Measurements from ENCODE around the gene MORF4L1.
"Not testable (repeated sequence)": the region's sequence is repeated elsewhere in the genome, so short reads cannot be mapped to it uniquely, and the experiment has no call there.

Gene MORF4L1

GRCh38 chr15:78850352-78850751 lies 22.3 kb upstream of the MORF4L1 start:
- no peak for TF ChIP-seq CTCF (IDR thresholded peaks at IDR 0.05; ENCODE audit: low read depth, low read length)
- no peak overlapping the region for H3K4me3 ChIP-seq (ENCODE audit: low read depth, low read length)

GRCh38 chr15:78850941-78851755 lies 21.5 kb upstream of the MORF4L1 start:
- TF ChIP-seq CTCF (IDR thresholded peaks at IDR 0.05; ENCODE audit: low read depth, low read length): no peak
- H3K4me3 ChIP-seq (ENCODE audit: low read depth, low read length): no peak overlapping the region

GRCh38 chr15:78853500-78853899 lies 19.2 kb upstream of the MORF4L1 start:
- TF ChIP-seq CTCF (IDR thresholded peaks at IDR 0.05; ENCODE audit: low read depth, low read length): no peak

GRCh38 chr15:78854833-78855372 lies 17.8 kb upstream of the MORF4L1 start:
- H3K4me3 ChIP-seq (ENCODE audit: low read depth, low read length): no peak overlapping the region
- no peak for TF ChIP-seq CTCF (IDR thresholded peaks at IDR 0.05; ENCODE audit: low read depth, low read length)

More at GRCh38 chr15:78853500-78853899, 19.2 kb upstream of the MORF4L1 start:
- no peak overlapping the region for H3K4me3 ChIP-seq (ENCODE audit: low read depth, low read length)

- H3K4me3 ChIP-seq (ENCODE audit: low read depth, low read length): no peak overlapping the region
- no peak for TF ChIP-seq CTCF (IDR thresholded peaks at IDR 0.05; ENCODE audit: low read depth, low read length)
These were observed 16.9 kb upstream of the MORF4L1 start for GRCh38 chr15:78855746-78856145.

GRCh38 chr15:78859971-78860719 lies 12.5 kb upstream of the MORF4L1 start:
- H3K4me3 ChIP-seq (ENCODE audit: low read depth, low read length): peak overlapping the region; percentile 64
- TF ChIP-seq CTCF (IDR thresholded peaks at IDR 0.05; ENCODE audit: low read depth, low read length): peak; percentile 48

- not testable (repeated sequence) for H3K4me3 ChIP-seq (ENCODE audit: low read depth, low read length)
These were observed 7.1 kb upstream of the MORF4L1 start for GRCh38 chr15:78865585-78865984.

GRCh38 chr15:78866031-78866430 lies 6.7 kb upstream of the MORF4L1 start:
- not testable (repeated sequence) for H3K4me3 ChIP-seq (ENCODE audit: low read depth, low read length)
